T-helper 1 cell (primary cell): Measurements from ENCODE around the gene DMRTC2.
"Not testable (repeated sequence)": the region's sequence is repeated elsewhere in the genome, so short reads cannot be mapped to it uniquely, and the experiment has no call there.

Experiments
- DNase-seq, 5 donors: peaks; one replicate each; pipeline ENCODE4 v3.0.0-alpha.2; 2012 to 2020

DMRTC2 gene

DNA sequence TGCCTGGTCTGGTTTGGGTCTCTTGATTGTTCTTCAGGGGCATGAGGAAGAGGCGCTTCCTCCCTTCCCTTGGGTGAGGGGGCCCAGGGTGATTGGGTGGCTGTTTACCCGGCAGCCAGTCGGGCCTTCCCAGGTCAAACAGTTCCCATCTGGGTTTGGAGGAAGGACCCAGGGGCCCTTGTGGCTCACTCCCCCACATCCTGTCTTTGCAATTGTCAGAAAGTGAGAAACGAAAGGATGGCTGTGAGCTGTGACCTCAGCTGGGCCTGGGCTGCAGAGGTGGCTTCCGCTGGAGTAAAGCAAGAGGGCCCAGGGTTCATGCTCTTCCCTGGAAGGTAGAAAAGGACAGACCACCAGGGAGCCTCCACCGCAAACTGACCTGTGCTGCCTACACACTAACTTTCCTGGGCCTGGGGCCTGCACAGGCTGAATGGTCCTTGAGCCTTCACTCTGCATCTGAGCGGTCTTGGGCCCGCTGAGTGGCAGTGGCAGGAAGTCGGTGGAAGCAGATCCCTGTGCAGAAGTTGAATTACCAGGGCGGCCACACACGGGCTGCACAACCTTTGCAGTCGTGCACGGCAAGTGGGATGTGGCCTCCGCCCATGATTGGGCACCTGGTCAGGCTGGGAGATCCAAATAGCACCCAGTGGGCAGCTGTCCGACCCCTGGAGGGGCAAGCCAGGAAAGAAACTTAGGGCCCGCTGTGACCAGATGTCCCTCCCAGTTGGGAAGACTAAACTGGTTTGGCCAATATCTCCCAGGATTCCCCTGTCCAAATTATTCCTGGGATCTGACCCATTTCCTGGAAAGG lies 26.9 kb downstream of the DMRTC2 start:
- DNase-seq = peak in 4 of 5 donors; percentile 27 to 90 (median 43)

- no peak for DNase-seq
Measured at GRCh38 chr19:41872384-41872774, 27.5 kb downstream of the DMRTC2 start.

- DNase-seq = peak; percentile 39 to 65 (median 61)
Measured at GRCh38 chr19:41872775-41873647, 28.2 kb downstream of the DMRTC2 start.

GRCh38 chr19:41875973-41876372 lies 31.1 kb downstream of the DMRTC2 start:
- not testable (repeated sequence) for DNase-seq

GRCh38 chr19:41876847-41877832 lies 32.3 kb downstream of the DMRTC2 start, which contains the start of gene CD79A:
CD79A (plus strand) TSS chr19:41877279; CDS start chr19:41877305, 26 bp downstream.
- no peak for DNase-seq

GRCh38 chr19:41877916-41878905 lies 33.4 kb downstream of the DMRTC2 start:
- no peak for DNase-seq

DNA sequence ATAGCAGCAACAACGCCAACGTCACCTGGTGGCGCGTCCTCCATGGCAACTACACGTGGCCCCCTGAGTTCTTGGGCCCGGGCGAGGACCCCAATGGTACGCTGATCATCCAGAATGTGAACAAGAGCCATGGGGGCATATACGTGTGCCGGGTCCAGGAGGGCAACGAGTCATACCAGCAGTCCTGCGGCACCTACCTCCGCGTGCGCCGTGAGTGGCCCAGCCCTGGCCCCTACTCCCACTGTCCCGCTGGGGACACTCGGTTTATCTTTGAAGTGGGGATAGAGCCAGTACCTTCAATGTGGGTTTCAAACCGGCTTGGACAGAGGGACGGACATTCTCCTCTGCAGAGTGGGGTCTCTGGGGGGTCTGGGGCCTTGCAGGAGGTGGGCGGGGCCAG lies 34.2 kb downstream of the DMRTC2 start:
- no peak for DNase-seq

- DNase-seq = no peak
Measured at GRCh38 chr19:41879670-41880328, 35.0 kb downstream of the DMRTC2 start.

GRCh38 chr19:41880329-41880708 lies 35.5 kb downstream of the DMRTC2 start:
- DNase-seq = no peak

- DNase-seq = peak; percentile 46 to 64 (median 53)
Measured at GRCh38 chr19:41882568-41883462, 38.0 kb downstream of the DMRTC2 start, which contains the start of gene ARHGEF1. ARHGEF1 (plus strand) TSS chr19:41883184; CDS start chr19:41888083, 4,899 bp downstream.

DNA sequence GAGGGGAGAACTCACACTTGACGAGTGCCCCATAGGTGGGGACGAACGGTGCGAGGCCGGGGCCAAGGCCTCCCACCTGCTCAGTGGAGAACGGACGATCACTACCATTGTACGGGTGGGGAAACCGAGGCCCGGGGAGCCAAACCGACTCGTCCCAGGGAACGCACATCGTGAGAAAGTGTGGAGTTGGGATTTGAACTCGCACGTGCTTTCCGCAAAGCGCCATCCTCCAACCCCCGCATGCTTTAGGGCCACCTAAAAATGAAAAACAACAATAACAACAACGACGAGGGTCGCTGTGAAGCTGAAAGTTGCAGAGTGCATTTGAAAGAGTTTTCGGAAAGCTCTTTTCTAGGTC lies 38.6 kb downstream of the DMRTC2 start:
- no peak for DNase-seq

DNA sequence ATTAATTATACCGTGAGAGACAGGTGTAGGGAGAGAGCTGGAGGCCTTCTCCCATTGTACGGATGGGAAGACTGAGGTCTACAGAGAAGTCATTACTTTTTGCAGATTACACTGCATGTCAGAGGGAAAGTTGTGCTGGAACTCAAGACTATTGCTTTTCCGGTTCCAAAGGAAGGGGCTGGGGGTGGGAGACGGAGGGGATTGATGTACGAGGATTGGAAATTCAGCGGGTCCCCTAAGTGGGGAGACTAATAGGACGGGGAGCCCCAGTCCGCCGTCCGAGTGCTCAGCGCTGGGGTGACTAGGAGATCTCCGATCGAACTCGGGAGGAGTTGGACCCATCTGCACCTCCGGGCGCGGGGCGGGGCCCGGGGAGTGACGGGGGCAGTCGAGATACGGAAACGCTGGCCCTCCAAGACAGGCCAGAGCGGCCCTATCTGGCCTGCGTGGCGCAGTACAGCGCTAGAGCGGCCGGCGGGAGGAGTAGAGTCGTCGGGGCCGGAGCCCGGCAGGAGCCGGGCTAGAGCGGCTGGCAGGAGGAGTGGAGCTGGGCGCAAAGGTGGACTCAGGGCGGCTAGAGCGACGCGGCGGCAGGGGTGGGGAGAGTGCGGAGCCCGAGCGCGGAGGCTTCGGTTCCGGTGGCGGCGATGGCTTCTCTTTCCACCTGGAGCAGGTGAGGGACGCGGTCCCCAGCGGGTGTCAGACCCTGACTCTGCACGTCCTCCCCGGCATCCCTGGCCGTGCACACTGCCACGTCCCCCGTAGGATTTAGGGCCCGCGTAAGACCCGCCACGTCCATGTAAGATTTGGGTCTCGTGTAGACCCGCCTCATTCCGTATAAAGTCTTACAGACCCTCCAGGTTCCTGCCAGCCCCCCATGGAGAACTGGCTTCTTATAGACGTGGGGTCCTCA lies 39.2 kb downstream of the DMRTC2 start:
- DNase-seq = peak; percentile 71 to 97 (median 75)

- peak; percentile 31 to 83 (median 60) for DNase-seq
Measured at GRCh38 chr19:41886761-41887710, 42.2 kb downstream of the DMRTC2 start.

DNA sequence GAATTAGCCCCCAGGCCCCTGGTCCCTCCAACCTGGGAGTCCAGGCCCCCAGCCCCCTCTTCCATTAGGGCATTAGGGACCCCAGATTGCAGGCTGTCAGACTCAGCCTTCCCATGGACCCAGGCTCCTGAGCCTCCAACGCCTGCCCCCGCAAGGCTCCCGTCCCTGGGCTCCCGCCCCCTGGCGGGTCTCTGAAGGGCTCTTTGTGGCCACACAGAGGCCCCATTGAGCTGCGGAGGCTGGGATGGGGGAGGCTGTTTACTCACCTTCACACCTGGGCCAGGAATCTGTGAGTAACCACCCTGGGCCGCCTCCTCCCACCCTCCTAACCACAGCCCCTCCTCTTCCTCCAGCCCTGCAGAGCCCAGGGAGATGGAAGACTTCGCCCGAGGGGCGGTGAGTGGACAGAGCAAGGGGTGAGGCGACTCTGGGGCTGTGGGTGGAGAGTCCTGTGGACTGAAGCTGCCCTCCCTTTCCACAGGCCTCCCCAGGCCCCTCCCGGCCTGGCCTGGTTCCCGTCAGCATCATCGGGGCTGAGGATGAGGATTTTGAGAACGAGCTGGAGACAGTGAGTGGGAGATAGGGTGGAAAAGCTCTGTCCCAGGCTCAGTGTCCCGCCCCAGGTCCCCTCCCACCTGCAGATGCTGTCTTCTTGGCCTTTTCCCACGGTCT lies 43.0 kb downstream of the DMRTC2 start:
- peak; percentile 62 to 77 (median 76) for DNase-seq

DNA sequence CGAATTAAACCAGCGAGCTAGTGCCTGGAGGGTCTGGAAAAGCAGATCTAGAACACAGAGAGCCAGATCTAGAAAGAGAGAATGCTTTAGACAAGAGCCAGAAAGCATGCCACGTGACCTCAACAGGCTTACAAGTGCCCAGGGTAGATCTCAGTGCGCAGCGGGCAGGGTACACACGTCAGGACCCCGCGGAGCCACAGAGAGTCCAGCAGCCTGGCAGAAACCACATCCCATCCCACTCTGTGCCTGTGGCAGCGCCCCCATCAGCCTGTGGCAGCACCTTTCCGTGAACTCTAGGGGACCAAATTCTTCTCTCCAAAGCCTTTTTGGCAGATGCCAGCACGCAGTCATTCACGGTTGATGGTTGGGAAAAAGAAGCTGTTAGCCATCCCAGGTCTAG lies 44.1 kb downstream of the DMRTC2 start:
- no peak for DNase-seq

- DNase-seq = no peak
Measured at GRCh38 chr19:41889896-41890295, 45.1 kb downstream of the DMRTC2 start.
